HG02885 (cell line): ENCODE data around the gene SUZ12.
"Not testable (repeated sequence)": the region's sequence is repeated elsewhere in the genome, so short reads cannot be mapped to it uniquely, and the experiment has no call there.

Source experiments
- ATAC-seq: cut with Tn5 transposase; IDR thresholded peaks from one replicate; pipeline ENCODE4 v1.9.1; 2021; ENCODE audit warnings: mild to moderate bottlenecking; ENCODE audit not compliant: unreplicated experiment, poor library complexity

SUZ12 gene

DNA sequence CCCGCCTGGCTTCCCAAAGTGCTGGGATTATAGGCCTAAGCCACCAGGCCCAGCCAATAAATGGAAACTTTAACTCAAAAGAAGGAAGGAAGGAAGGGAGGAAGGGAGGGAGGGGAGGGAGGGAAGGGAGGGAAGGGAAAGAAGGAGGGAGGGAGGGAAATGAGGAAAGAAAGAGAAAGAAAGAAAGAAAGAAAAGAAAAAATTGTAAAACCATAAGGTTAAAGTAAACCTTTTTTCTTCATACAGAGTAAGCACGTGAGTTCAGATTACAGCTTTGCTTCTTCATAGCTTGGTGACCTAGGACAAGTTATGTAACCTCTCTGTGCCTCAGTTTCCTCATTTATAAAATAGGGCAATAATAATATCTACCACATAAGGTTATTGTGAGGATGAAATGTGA lies 96.4 kb downstream of the SUZ12 start:
- no peak for ATAC-seq

DNA sequence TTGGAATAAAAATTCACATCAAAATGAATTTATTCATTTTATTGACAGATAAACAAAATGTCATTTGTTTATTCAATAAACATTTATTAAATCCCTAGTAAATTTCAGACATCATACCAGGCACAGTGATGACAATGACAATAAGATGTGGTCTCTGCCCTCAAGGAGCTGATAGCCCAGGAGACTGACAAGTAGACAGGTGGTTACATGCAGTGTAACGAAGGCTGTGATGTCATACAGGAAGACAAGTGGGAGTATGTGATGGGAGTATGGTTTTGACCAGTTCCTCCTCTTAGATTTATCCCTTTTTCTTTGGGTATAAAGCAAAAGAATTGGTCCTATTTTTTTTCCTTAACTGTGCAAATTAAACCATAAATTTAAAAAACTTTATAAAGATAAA lies 97.0 kb downstream of the SUZ12 start:
- ATAC-seq, result not testable (repeated sequence)

DNA sequence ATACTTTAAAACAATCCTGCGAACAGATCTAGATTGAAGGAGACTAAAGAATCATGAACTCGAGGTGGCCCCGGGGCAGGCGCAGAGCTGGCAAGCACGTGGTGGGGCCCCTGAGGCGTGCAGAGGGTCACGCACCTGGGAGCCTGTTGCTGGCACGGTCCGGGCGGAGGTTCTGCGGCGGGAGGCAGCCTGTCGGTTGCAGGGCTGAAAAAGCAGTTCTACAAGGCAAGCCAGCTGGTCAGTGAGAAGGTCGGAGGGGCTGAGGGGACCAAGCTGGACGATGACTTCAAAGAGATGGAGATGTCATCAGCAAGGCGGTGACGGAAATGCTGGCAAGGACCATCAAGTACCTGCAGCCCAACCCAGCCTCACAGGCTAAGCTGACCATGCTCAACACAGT lies 103.4 kb downstream of the SUZ12 start:
- not testable (repeated sequence) for ATAC-seq

DNA sequence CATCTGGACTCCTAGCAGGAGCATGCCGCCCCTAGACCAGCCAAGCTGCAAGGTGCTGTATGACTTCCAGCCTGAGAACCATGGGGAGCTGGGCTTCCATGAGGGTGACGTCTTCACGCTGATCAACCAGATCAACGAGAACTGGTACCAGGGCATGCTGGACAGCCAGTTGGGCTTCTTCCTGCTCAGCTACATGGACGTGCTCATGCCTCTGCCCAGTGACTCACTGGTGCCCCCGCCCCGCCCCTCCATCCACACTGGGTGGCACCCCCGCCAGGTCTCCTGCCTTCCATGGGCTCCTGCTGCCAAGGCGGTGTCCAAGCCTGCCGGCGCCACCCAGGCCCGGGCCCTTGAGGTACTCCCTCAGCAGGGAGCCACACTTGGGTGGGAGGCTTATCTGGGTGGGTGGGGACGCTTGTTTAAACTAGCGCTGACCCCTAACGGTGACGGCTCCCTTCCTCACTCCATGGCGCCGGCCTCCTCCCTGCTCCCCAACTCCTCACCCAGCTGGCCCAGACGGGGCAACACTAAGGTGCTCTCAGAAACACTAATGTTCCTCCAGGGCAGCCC lies 104.6 kb downstream of the SUZ12 start:
- ATAC-seq, result not testable (repeated sequence)

DNA sequence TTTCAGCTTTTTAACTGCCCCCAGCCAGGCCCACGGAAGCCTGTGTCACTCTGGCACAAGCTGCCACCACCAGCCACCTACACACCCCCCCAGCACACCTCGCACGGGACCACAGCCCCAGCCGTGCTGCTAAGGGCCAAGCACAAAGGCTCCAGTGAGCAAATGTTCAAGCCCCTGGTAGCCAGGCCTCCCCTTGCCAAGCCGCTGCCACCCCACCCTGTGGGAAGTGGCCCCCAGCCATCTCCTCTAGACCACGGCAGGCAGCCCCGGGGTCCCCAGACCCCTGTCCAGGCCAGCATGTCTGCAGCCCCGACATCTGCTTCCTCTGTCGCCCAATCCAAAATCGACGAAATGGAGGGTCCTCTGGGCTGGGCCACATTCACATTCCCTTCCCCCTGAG lies 105.5 kb downstream of the SUZ12 start:
- not testable (repeated sequence) for ATAC-seq

DNA sequence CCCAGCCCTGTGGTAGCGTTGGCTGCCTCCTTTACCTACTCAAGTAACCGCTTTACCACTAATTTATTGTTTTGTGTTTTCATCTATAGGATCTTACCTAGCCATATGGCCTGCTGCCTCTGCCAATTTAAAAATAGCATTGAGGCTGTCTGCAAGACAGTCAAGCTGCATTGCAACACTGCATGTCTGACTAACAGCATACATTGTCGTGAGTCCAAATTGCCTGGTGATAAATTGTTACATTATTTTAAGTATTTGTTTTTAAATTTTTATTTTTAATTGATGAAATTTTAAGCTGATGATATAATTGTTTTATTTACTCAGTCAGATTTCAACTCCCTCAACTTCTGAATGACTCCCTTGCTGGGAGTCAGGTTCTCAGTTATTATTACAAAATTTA lies 108.8 kb downstream of the SUZ12 start:
- not testable (repeated sequence) for ATAC-seq

DNA sequence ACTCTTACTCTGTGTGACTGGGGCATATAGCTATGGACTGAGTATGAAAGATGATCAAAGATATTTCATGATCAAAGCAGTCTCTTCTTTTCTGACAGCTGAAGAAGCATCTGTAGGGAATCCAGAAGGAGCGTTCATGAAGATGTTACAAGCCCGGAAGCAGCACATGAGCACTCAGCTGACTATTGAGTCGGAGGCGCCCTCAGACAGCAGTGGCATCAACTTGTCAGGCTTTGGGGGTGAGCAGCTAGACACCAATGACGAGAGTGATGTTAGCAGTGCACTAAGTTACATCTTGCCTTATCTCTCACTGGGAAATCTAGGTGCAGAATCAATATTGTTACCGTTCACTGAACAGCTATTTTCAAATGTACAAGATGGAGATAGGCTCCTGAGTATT lies 110.9 kb downstream of the SUZ12 start:
- not testable (repeated sequence) for ATAC-seq
